ENCODE results near the gene OSGIN1.

GRCh38 chr16:84009282-84009681, 56.2 kb downstream of the OSGIN1 start:
- TF ChIP-seq CTCF (IDR thresholded peaks at IDR 0.05) (no peak), POLR2A (IDR thresholded peaks at IDR 0.05) (no peak)
